Mucosa of descending colon (tissue), 3 donors: ENCODE results near the gene SPAG9. TPM values are rescaled to one million over a fixed set of nuclear protein-coding genes. Genes with fewer than 3 reads are reported as not detected.
A peak's percentile ranks its signal among the peaks of the same experiment; 100 is the strongest.

Source experiments
- ATAC-seq: fragments of 200-7000 bp; cut with Tn5 transposase; one replicate; pipeline ENCODE4 v1.9.1; 2020; ENCODE audit warnings: mild to moderate bottlenecking, moderate library complexity
- DNase-seq, 3 donors: peaks; one replicate each; pipeline ENCODE4 v3.0.0-alpha.2; 2020
- H3K36me3 ChIP-seq: fragments of 200-600 bp; one replicate; pipeline ENCODE4 v1.8.0; 2021; ENCODE audit warnings: low read depth, mild to moderate bottlenecking
- H3K4me1 ChIP-seq: fragments of 200-600 bp; one replicate; pipeline ENCODE4 v1.8.0; 2021; ENCODE audit warnings: low read depth, mild to moderate bottlenecking
- H3K4me3 ChIP-seq: fragments of 200-600 bp; one replicate; pipeline ENCODE4 v1.8.0; 2021; ENCODE audit warnings: mild to moderate bottlenecking
- H3K9me3 ChIP-seq: fragments of 200-600 bp; one replicate; pipeline ENCODE4 v1.8.0; 2021; ENCODE audit warnings: mild to moderate bottlenecking
- intact Hi-C, 2 donors: fragments of 100-400 bp; cut with DNase I in 1 of 2; cut with micrococcal nuclease in 1 of 2; formaldehyde crosslinking; loops; one replicate each; pipeline versions ENCODE4 v1.11.0 to v1.11.1; 2022; cut with DNase I, micrococcal nuclease
- total RNA-seq, 3 donors: library from RNA; stranded (reverse); fragmentation: NEBNext Ultra II Directional in 2 of 3; extraction: Animal tissue kit (Norgen Biotek cat#: 25700) in 2 of 3; gene quantifications; one replicate each; pipeline versions ENCODE4 v1.2.1 to v1.2.4, GENCODE V29; 2021 to 2023
- TF ChIP-seq, protein P1 (sequence below): fragments of 200-600 bp; IDR thresholded peaks from one replicate; pipeline ENCODE4 v1.8.0; 2022; ENCODE audit warnings: antibody characterized with exemption, mild to moderate bottlenecking
- donor health status: DM: no; HTN: no; CAD: no; lungs with moderate emphysema.
- donor health status: DM: no; HTN: no; CAD: no.
- donor health status: DM: no; HTN: yes; CAD: no.

SPAG9 gene
- total RNA-seq, 3 donors from 2014 or later = 64.1 to 96.7 (median 79.8) TPM

- H3K36me3 ChIP-seq = no peaks in the 10 kb centered on the region
- DNase-seq (peak; percentile 79 to 85 (median 83)), ATAC-seq (peak; percentile 67)
- no peak overlapping the region for H3K4me3 ChIP-seq
- H3K4me1 ChIP-seq = peaks cover 53% of the 10 kb centered on the region
- intact Hi-C loops = no loop called here
- TF ChIP-seq, protein P1, sequence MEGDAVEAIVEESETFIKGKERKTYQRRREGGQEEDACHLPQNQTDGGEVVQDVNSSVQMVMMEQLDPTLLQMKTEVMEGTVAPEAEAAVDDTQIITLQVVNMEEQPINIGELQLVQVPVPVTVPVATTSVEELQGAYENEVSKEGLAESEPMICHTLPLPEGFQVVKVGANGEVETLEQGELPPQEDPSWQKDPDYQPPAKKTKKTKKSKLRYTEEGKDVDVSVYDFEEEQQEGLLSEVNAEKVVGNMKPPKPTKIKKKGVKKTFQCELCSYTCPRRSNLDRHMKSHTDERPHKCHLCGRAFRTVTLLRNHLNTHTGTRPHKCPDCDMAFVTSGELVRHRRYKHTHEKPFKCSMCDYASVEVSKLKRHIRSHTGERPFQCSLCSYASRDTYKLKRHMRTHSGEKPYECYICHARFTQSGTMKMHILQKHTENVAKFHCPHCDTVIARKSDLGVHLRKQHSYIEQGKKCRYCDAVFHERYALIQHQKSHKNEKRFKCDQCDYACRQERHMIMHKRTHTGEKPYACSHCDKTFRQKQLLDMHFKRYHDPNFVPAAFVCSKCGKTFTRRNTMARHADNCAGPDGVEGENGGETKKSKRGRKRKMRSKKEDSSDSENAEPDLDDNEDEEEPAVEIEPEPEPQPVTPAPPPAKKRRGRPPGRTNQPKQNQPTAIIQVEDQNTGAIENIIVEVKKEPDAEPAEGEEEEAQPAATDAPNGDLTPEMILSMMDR = no peak
- no peaks in the 10 kb centered on the region for H3K9me3 ChIP-seq
Observed at GRCh38 chr17:50922721-50923405, 197.8 kb downstream of the SPAG9 start.

- Histone ChIP-seq H3K4me1 (peaks cover 61% of the 10 kb centered on the region), H3K9me3 (no peaks in the 10 kb centered on the region), H3K4me3 (no peak overlapping the region), H3K36me3 (no peaks in the 10 kb centered on the region)
- DNase-seq (no peak), ATAC-seq (no peak)
- intact Hi-C loops = no loop called here
- TF ChIP-seq, protein P1 = no peak
Observed at GRCh38 chr17:50922107-50922506, 198.6 kb downstream of the SPAG9 start.

- peak; percentile 53 to 77 (median 65) for DNase-seq
Observed at GRCh38 chr17:50920891-50921586, 199.6 kb downstream of the SPAG9 start.

GRCh38 chr17:50920041-50920410 is 200.6 kb downstream of the SPAG9 start:
- no peak overlapping the region for H3K4me3 ChIP-seq
- H3K36me3 ChIP-seq = no peaks in the 10 kb centered on the region
- H3K4me1 ChIP-seq = peaks cover 71% of the 10 kb centered on the region
- no peaks in the 10 kb centered on the region for H3K9me3 ChIP-seq
- DNase-seq (no peak), ATAC-seq (peak; percentile 8)
- TF ChIP-seq, protein P1 = no peak
- intact Hi-C loops = no loop called here

More at GRCh38 chr17:50920891-50921586, 199.6 kb downstream of the SPAG9 start:
- TF ChIP-seq, protein P1 = no peak
- no peaks in the 10 kb centered on the region for H3K9me3 ChIP-seq
- no peak overlapping the region for H3K4me3 ChIP-seq
- ATAC-seq = no peak
- no peaks in the 10 kb centered on the region for H3K36me3 ChIP-seq
- intact Hi-C loops = no loop called here
- H3K4me1 ChIP-seq = peaks cover 65% of the 10 kb centered on the region

GRCh38 chr17:50919321-50920040 is 201.2 kb downstream of the SPAG9 start:
- DNase-seq (peak; percentile 93 to 95 (median 95)), ATAC-seq (peak; percentile 81)
- Histone ChIP-seq H3K36me3 (no peaks in the 10 kb centered on the region), H3K4me1 (peaks cover 73% of the 10 kb centered on the region), H3K4me3 (no peak overlapping the region), H3K9me3 (no peaks in the 10 kb centered on the region)
- intact Hi-C loops = loop anchor here in 1 of 2 donors (10.0 kb wide), 1 partner anchor 55 kb away; the partner anchor contains the start of gene TOB1
- TF ChIP-seq, protein P1 = no peak
